ENCODE measurements around the gene PCDHGB4. TPM values are rescaled to one million over a fixed set of nuclear protein-coding genes. Genes with fewer than 3 reads are reported as not detected.

The PCDHGB4 gene
- total RNA-seq, 4 donors from 2014 or later = 8.2 to 17.1 (median 14.9) TPM

DNA sequence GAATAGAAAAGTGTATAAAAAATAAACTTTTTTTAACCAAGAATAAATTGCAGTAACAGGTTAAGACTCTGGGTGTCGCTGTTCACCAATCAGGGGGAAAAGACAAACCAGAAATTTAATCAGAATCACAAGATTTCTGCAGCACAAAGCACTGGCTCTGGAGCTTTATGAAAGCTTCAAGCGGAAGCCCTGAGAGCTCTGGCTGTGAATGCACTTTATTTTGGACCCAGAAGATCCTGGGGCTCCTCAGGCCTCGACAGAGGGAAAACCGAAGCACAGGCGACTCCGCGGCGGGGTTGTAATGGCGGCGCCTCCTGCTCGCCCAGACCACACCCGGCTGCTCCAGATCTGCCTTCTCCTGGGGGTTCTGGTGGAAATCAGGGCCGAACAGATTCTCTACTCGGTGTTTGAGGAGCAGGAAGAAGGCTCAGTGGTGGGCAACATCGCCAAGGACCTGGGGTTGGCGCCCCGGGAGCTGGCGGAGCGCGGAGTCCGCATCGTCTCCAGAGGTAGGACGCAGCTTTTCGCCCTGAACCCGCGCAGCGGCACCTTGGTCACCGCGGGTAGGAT is 32.5 kb upstream of the PCDHGB4 start, which contains the start of gene PCDHGA4:
Gene PCDHGA4, plus strand, starts transcription at position 122 of the 570 bp plus-strand sequence. Its CDS starts 87 bp downstream, at position 209.
- H3K9me3 ChIP-seq = peaks cover 0 to 74% of the 10 kb centered on the region in 2 donors
- H3K27me3 ChIP-seq = no peaks in the 10 kb centered on the region
- intact Hi-C loops (cut with DNase I; ENCODE audit: low total_unique reads) = no loop called here
- no peak within 1 kb of the TSS for H3K27ac ChIP-seq
- no peaks in the 10 kb centered on the region for H3K4me1 ChIP-seq
- H3K4me3 ChIP-seq = peak within 1 kb of the TSS in 1 of 2 donors; percentile 13
- TF ChIP-seq POLR2A (IDR thresholded peaks at IDR 0.05) = no peak
- TF ChIP-seq, protein P1, sequence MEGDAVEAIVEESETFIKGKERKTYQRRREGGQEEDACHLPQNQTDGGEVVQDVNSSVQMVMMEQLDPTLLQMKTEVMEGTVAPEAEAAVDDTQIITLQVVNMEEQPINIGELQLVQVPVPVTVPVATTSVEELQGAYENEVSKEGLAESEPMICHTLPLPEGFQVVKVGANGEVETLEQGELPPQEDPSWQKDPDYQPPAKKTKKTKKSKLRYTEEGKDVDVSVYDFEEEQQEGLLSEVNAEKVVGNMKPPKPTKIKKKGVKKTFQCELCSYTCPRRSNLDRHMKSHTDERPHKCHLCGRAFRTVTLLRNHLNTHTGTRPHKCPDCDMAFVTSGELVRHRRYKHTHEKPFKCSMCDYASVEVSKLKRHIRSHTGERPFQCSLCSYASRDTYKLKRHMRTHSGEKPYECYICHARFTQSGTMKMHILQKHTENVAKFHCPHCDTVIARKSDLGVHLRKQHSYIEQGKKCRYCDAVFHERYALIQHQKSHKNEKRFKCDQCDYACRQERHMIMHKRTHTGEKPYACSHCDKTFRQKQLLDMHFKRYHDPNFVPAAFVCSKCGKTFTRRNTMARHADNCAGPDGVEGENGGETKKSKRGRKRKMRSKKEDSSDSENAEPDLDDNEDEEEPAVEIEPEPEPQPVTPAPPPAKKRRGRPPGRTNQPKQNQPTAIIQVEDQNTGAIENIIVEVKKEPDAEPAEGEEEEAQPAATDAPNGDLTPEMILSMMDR (IDR thresholded peaks at IDR 0.05) = no peak
- H3K36me3 ChIP-seq = no peaks in the 10 kb centered on the region
- no peak for DNase-seq

DNA sequence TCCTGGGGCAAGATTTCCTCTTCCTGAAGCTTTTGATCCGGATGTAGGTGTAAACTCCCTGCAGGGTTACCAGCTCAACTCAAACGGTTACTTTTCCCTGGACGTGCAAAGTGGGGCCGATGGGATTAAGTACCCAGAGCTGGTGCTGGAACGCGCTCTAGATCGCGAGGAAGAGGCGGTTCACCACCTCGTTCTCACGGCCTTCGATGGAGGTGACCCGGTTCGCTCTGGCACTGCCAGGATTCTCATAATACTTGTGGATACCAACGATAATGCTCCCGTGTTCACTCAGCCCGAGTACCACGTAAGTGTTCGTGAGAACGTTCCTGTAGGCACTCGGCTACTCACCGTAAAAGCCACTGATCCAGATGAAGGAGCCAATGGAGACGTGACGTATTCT is 31.9 kb upstream of the PCDHGB4 start:
- Histone ChIP-seq H3K27me3 (no peaks in the 10 kb centered on the region), H3K27ac (no peak overlapping the region), H3K4me3 (no peak overlapping the region), H3K9me3 (peaks cover 0 to 80% of the 10 kb centered on the region in 2 donors), H3K36me3 (no peaks in the 10 kb centered on the region), H3K4me1 (no peaks in the 10 kb centered on the region)
- DNase-seq = no peak
- intact Hi-C loops (cut with DNase I; ENCODE audit: low total_unique reads) = no loop called here
- TF ChIP-seq, protein P1 (IDR thresholded peaks at IDR 0.05) = no peak
- TF ChIP-seq POLR2A (IDR thresholded peaks at IDR 0.05) = no peak

DNA sequence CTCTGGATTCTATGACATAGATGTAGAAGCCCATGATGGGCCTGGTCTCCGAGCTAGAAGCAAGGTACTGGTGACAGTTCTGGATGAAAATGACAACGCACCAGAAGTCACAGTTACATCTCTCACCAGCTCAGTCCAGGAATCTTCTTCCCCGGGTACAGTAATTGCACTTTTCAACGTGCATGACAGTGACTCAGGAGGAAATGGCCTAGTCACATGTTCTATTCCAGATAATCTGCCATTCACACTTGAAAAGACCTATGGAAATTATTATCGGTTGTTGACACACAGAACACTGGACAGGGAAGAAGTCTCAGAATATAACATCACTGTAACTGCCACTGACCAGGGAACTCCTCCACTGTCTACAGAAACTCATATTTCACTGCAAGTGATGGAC is 31.4 kb upstream of the PCDHGB4 start:
- intact Hi-C loops (cut with DNase I; ENCODE audit: low total_unique reads) = no loop called here
- H3K4me3 ChIP-seq = no peak overlapping the region
- H3K36me3 ChIP-seq = no peaks in the 10 kb centered on the region
- TF ChIP-seq, protein P1 (IDR thresholded peaks at IDR 0.05) = no peak
- TF ChIP-seq POLR2A (IDR thresholded peaks at IDR 0.05) = no peak
- no peak overlapping the region for H3K27ac ChIP-seq
- peaks cover 0 to 80% of the 10 kb centered on the region in 2 donors for H3K9me3 ChIP-seq
- no peaks in the 10 kb centered on the region for H3K27me3 ChIP-seq
- H3K4me1 ChIP-seq = no peaks in the 10 kb centered on the region
- DNase-seq = no peak

DNA sequence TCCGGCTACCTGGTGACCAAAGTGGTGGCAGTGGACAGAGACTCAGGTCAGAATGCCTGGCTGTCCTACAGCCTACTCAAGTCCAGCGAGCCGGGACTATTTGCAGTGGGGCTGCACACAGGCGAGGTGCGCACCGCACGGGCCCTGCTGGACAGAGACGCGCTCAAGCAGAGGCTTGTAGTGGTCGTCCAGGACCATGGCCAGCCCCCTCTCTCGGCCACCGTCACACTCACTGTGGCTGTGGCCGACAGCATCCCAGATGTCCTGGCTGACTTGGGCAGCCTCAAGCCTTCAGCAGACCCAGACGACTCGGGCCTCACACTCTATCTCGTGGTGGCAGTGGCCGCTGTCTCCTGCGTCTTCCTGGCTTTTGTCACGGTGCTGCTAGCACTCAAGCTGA is 30.5 kb upstream of the PCDHGB4 start:
- no peak overlapping the region for H3K4me3 ChIP-seq
- H3K36me3 ChIP-seq = no peaks in the 10 kb centered on the region
- TF ChIP-seq, protein P1 (IDR thresholded peaks at IDR 0.05) = no peak
- TF ChIP-seq POLR2A (IDR thresholded peaks at IDR 0.05) = no peak
- no peak overlapping the region for H3K27ac ChIP-seq
- DNase-seq = no peak
- no peaks in the 10 kb centered on the region for H3K4me1 ChIP-seq
- peaks cover 0 to 79% of the 10 kb centered on the region in 2 donors for H3K9me3 ChIP-seq
- intact Hi-C loops (cut with DNase I; ENCODE audit: low total_unique reads) = no loop called here
- H3K27me3 ChIP-seq = no peaks in the 10 kb centered on the region

DNA sequence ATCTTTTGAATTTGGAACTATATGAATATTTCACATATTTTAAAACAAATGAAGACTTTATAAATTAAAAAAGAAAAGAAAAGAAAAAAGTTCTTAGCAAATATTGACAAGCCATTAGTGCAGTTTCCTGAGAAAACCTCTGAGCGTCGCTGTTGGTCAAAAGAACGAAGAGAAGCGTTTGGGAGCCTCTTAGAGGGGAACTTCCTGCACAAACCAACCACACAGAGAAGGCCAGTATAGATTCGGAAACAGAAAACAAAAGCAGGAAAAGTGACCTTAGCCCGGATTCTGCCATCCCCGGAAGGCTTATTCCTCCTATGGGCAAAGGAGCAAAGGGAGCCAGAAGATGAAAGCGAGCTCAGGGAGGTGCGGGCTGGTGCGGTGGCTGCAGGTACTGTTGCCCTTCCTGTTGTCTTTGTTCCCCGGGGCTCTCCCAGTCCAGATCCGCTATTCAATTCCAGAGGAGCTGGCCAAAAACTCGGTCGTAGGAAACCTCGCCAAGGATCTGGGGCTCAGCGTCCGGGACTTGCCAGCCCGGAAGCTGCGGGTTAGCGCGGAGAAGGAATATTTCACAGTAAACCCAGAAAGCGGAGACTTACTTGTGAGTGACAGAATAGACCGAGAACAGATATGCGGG is 27.6 kb upstream of the PCDHGB4 start, which contains the start of gene PCDHGB2:
Gene PCDHGB2, plus strand, starts transcription at position 205 of the 637 bp plus-strand sequence. Its CDS starts 142 bp downstream, at position 347.
- H3K4me3 ChIP-seq = peak within 1 kb of the TSS in 1 of 2 donors; percentile 1
- intact Hi-C loops (cut with DNase I; ENCODE audit: low total_unique reads) = no loop called here
- no peaks in the 10 kb centered on the region for H3K36me3 ChIP-seq
- H3K27ac ChIP-seq = no peak within 1 kb of the TSS
- no peaks in the 10 kb centered on the region for H3K4me1 ChIP-seq
- peaks cover 0 to 88% of the 10 kb centered on the region in 2 donors for H3K9me3 ChIP-seq
- no peak for DNase-seq
- H3K27me3 ChIP-seq = no peaks in the 10 kb centered on the region
- TF ChIP-seq POLR2A (IDR thresholded peaks at IDR 0.05) = no peak
- TF ChIP-seq, protein P1 (IDR thresholded peaks at IDR 0.05) = peak in 1 of 4 experiments; percentile 17

Measured in uterus (tissue), 4 donors.